AG04450 (cell line): Measurements from ENCODE around the gene ASIC1. TPM values are rescaled to one million over a fixed set of nuclear protein-coding genes. Genes with fewer than 3 reads are reported as not detected.

Experiments
- CTCF ChIA-PET: fragments of 300-600, 350-600 bp; formaldehyde crosslinking; extraction: SDS; loops from one replicate; lab custom pipeline; 2022; ENCODE audit warnings: antibody characterized with exemption, inconsistent platforms; lab: Charles Lee
- POLR2A ChIA-PET: fragments of 350-600 bp; formaldehyde crosslinking; extraction: SDS; loops from one replicate; lab custom pipeline; 2021; ENCODE audit warnings: antibody characterized with exemption, inconsistent platforms; lab: Yijun Ruan, JAX
- DNase-seq: peaks from one replicate; pipeline ENCODE4 v3.0.0-alpha.2; 2011; ENCODE audit warnings: low read depth, low spot score
- H3K27ac ChIP-seq: one replicate; pipeline ENCODE4 v1.5.1; 2012; ENCODE audit warnings: low read depth, low read length, control low read depth
- H3K27me3 ChIP-seq: one replicate; pipeline ENCODE4 v1.6.0; 2012; ENCODE audit warnings: low read length; ENCODE audit not compliant: control insufficient read depth, insufficient read depth
- H3K4me3 ChIP-seq: 2 replicates; pipeline ENCODE4 v1.5.1; 2011; ENCODE audit warnings: mild to moderate bottlenecking, low read depth, low read length, control low read depth
- H3K9me3 ChIP-seq: 2 replicates; pipeline ENCODE4 v1.5.1; 2012; ENCODE audit warnings: low read length; ENCODE audit not compliant: control insufficient read depth, insufficient read depth
- polyA plus RNA-seq: library from polyadenylated mRNA; depleted of rRNA; stranded (reverse); fragments of >200 nt; gene quantifications from 2 replicates; pipeline ENCODE4 v1.2.3, GENCODE V29; 2011
- TF ChIP-seq, protein P1 (sequence below): IDR thresholded peaks from 2 replicates; pipeline ENCODE4 v1.5.1; 2011; ENCODE audit warnings: low read depth, low read length, control low read depth, inconsistent platforms

The ASIC1 gene
- polyA plus RNA-seq, 1 experiment = 9.9 TPM

DNA sequence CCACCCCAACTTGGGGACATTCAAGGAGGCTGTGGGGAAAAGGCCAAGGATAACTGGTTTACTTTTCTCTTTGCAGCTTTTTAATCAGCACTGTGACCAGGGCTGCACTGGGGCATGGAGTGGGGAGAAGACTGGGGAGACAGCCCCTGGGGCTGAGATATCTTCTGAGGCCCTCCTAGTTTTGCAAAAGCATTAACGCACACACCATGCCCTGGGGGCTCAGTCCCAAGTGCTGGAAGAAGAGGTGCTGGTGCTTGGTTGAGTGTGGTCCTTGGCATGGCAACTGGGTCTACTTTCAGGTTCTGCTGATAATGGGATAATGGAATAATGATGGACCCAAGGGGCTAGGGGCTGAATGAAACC, 18.4 kb downstream of the ASIC1 start:
- TF ChIP-seq, protein P1, sequence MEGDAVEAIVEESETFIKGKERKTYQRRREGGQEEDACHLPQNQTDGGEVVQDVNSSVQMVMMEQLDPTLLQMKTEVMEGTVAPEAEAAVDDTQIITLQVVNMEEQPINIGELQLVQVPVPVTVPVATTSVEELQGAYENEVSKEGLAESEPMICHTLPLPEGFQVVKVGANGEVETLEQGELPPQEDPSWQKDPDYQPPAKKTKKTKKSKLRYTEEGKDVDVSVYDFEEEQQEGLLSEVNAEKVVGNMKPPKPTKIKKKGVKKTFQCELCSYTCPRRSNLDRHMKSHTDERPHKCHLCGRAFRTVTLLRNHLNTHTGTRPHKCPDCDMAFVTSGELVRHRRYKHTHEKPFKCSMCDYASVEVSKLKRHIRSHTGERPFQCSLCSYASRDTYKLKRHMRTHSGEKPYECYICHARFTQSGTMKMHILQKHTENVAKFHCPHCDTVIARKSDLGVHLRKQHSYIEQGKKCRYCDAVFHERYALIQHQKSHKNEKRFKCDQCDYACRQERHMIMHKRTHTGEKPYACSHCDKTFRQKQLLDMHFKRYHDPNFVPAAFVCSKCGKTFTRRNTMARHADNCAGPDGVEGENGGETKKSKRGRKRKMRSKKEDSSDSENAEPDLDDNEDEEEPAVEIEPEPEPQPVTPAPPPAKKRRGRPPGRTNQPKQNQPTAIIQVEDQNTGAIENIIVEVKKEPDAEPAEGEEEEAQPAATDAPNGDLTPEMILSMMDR = no peak
- CTCF ChIA-PET = interaction anchor here (1.6 kb wide), 1 partner anchor 239 kb away, joined by 6 read pairs; no protein-coding TSS in a partner anchor
- H3K27ac ChIP-seq = no peak overlapping the region
- no peaks in the 10 kb centered on the region for H3K9me3 ChIP-seq
- no peaks in the 10 kb centered on the region for H3K27me3 ChIP-seq
- H3K4me3 ChIP-seq = no peak overlapping the region
- DNase-seq = no peak
- POLR2A ChIA-PET = no interaction called here

DNA sequence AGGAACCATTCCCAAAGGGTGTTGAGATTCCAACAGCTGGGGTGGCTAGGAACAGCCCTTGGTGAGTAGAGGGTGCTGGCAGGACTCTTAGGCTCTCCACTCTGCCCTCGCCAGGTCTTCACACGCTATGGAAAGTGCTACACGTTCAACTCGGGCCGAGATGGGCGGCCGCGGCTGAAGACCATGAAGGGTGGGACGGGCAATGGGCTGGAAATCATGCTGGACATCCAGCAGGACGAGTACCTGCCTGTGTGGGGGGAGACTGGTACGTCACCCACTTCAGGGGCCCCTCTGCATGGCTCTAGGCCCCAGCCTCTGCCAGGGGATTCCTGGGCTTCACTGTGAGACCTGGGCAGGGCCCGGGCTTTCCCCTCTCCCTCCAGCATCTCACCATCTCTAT, 19.7 kb downstream of the ASIC1 start:
- TF ChIP-seq, protein P1 = no peak
- no peak for DNase-seq
- CTCF ChIA-PET = interaction anchor here (0.6 to 1.6 kb wide), 5 partner anchors 35 to 704 kb away, joined by 3 to 6 read pairs (median 3); partner anchors contain the start of gene COX14

DNA sequence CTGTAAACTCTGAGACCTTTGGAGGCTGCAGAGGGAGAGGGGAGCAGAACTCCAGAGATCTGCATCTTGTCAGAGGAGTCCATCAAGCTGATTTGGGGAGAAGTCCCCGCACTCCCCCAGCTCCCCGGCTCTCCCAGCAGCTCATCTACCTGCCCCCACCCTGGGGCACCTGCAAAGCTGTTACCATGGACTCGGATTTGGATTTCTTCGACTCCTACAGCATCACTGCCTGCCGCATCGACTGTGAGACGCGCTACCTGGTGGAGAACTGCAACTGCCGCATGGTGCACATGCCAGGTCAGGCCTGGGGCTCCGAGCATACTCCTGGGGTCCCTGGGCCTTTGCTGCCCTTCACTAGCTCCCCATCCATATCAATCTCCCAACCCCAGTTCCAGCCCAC, 20.9 kb downstream of the ASIC1 start:
- CTCF ChIA-PET = interaction anchor here (0.9 kb wide), 1 partner anchor 98 kb away, joined by 3 read pairs; no protein-coding TSS in a partner anchor
- Histone ChIP-seq H3K4me3 (no peak overlapping the region), H3K27ac (no peak overlapping the region), H3K27me3 (no peaks in the 10 kb centered on the region), H3K9me3 (no peaks in the 10 kb centered on the region)
- DNase-seq = no peak
- POLR2A ChIA-PET = no interaction called here
- TF ChIP-seq, protein P1 = no peak

More for the DNA sequence above, 19.7 kb downstream of the ASIC1 start:
- POLR2A ChIA-PET = interaction anchor here (1.1 kb wide), 1 partner anchor 8 kb away, joined by 4 read pairs; no protein-coding TSS in a partner anchor
- H3K27me3 ChIP-seq = no peaks in the 10 kb centered on the region
- no peak overlapping the region for H3K27ac ChIP-seq
- H3K4me3 ChIP-seq = no peak overlapping the region
- no peaks in the 10 kb centered on the region for H3K9me3 ChIP-seq

DNA sequence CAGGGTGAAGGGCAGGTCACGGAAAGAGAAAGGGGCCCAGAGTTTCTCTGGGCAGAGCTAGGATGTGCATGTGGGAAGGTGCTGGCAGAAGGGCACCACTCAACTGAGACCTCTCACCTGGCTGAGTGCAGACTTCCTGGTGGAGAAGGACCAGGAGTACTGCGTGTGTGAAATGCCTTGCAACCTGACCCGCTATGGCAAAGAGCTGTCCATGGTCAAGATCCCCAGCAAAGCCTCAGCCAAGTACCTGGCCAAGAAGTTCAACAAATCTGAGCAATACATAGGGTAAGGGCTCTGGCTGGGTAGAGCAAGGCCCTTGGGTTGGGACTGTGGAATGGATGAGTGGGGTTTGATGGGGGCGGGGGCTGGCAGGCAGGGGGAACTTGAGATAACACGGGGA, 22.4 kb downstream of the ASIC1 start:
- Histone ChIP-seq H3K9me3 (no peaks in the 10 kb centered on the region), H3K27ac (no peak overlapping the region), H3K4me3 (no peak overlapping the region), H3K27me3 (no peaks in the 10 kb centered on the region)
- TF ChIP-seq, protein P1 = no peak
- CTCF ChIA-PET = interaction anchor here (0.6 to 2.5 kb wide), 2 partner anchors 9 to 100 kb away, joined by 4 to 8 read pairs; no protein-coding TSS in a partner anchor
- POLR2A ChIA-PET = no interaction called here
- no peak for DNase-seq

DNA sequence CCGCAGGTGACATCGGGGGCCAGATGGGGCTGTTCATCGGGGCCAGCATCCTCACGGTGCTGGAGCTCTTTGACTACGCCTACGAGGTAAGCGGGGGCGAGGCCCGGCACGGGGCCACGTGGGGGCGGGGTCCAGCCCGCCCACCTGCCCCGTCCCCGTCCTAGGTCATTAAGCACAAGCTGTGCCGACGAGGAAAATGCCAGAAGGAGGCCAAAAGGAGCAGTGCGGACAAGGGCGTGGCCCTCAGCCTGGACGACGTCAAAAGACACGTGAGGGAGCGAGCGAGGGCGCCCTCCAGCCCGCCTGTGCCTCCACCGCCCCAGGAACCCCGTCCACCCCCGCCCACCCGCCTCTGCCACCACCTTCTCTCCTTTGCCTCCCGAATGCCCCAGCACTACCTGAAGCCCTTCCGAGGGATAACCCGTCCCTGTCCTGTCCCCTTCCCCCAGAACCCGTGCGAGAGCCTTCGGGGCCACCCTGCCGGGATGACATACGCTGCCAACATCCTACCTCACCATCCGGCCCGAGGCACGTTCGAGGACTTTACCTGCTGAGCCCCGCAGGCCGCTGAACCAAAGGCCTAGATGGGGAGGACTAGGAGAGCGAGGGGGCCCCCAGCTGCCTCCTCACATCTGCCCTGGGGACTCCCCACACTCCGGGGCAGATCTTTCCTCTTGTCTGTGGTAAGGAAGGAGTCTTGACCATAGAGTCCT, 23.9 kb downstream of the ASIC1 start:
- H3K27me3 ChIP-seq = no peaks in the 10 kb centered on the region
- H3K4me3 ChIP-seq = no peak overlapping the region
- H3K9me3 ChIP-seq = no peaks in the 10 kb centered on the region
- no peak for DNase-seq
- CTCF ChIA-PET = interaction anchor here (2.5 kb wide), 1 partner anchor 11 kb away, joined by 8 read pairs; no protein-coding TSS in a partner anchor
- H3K27ac ChIP-seq = no peak overlapping the region
- POLR2A ChIA-PET = no interaction called here
- TF ChIP-seq, protein P1 = no peak
